ENCODE measurements around the gene LAMTOR4.

LAMTOR4 gene

DNA sequence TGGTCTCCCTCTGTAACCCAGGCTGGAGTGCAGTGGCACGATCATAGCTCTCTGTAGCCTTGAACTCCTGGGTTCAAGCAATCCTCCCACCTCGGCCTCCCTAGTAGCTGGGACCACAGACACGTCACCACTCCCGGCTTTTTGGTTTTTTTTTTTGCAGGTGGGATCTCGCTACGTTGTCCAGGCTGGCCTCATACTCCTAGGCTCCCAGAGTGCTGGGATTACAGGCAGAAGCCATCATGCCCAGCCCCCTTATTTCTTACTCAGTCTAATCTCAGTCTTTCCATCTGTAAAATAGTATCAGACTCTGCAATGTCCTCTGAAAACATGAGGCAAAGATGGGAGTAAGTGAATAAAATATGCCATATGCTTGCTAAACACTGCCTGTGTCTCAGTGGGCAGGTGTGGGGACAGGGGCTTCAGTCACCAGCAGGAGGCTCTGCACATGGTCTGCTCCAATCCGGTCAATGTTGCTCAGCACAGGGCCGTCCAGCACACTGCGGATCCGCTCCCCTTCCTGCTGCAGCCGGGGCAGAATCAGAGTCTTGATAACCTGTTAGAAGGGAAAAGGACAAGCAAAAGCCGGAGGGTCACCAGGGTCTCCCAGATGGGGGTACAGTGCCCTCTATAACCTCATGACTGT, 39.1 kb upstream of the LAMTOR4 start:
- 88% methylated on average over 12 of the region's 12 CpGs for WGBS
- H3K36me3 ChIP-seq (ENCODE audit: insufficient read depth, low read length): peaks cover 82% of the 10 kb centered on the region
- H3K4me1 ChIP-seq (ENCODE audit: insufficient read depth, low read length): no peaks in the 10 kb centered on the region
- H3K9me3 ChIP-seq (ENCODE audit: insufficient read depth, low read depth, low read length): no peaks in the 10 kb centered on the region
- H3K27me3 ChIP-seq (ENCODE audit: insufficient read depth, low read length): no peaks in the 10 kb centered on the region
- H3K27ac ChIP-seq (ENCODE audit: low read depth, low read length): no peak overlapping the region
- no peak overlapping the region for H3K9ac ChIP-seq (ENCODE audit: low read depth, low read length)
- no peak overlapping the region for H3K4me3 ChIP-seq (ENCODE audit: low read length)

- H3K4me3 ChIP-seq (ENCODE audit: low read length): no peak overlapping the region
- H3K27me3 ChIP-seq (ENCODE audit: insufficient read depth, low read length): no peaks in the 10 kb centered on the region
- H3K9me3 ChIP-seq (ENCODE audit: insufficient read depth, low read depth, low read length): no peaks in the 10 kb centered on the region
- peaks cover 72% of the 10 kb centered on the region for H3K36me3 ChIP-seq (ENCODE audit: insufficient read depth, low read length)
- H3K27ac ChIP-seq (ENCODE audit: low read depth, low read length): no peak overlapping the region
- no peak overlapping the region for H3K9ac ChIP-seq (ENCODE audit: low read depth, low read length)
- H3K4me1 ChIP-seq (ENCODE audit: insufficient read depth, low read length): no peaks in the 10 kb centered on the region
- whole genome bisulfite sequencing: 95% methylated on average over 7 of the region's 7 CpGs
Observed at GRCh38 chr7:100111156-100111555, 37.6 kb upstream of the LAMTOR4 start.

DNA sequence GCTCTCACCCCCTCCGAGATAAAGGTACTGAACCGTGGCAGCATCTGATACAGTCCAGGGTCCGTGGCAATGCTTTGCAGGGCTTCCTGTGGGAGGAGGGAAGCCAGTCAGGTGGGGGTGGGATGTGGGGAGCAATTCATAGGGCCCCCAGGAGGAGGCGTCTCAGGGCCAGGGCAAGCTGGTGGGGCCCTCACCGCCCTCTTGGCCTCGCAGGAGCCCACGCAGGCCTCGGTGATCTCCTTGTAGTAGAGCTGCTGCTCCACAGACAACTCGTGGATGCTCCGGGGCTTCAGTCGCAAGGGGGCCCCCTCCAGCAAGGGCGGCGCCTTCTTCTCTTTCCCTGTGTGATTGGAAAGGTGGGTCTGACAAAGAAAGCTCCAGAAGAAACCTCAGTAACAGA, 36.8 kb upstream of the LAMTOR4 start:
- Histone ChIP-seq H3K9ac (ENCODE audit: low read depth, low read length) (no peak overlapping the region), H3K36me3 (ENCODE audit: insufficient read depth, low read length) (peaks cover 70% of the 10 kb centered on the region), H3K27ac (ENCODE audit: low read depth, low read length) (no peak overlapping the region), H3K4me1 (ENCODE audit: insufficient read depth, low read length) (no peaks in the 10 kb centered on the region), H3K4me3 (ENCODE audit: low read length) (no peak overlapping the region), H3K27me3 (ENCODE audit: insufficient read depth, low read length) (no peaks in the 10 kb centered on the region), H3K9me3 (ENCODE audit: insufficient read depth, low read depth, low read length) (no peaks in the 10 kb centered on the region)
- WGBS: 95% methylated on average over 13 of the region's 13 CpGs

DNA sequence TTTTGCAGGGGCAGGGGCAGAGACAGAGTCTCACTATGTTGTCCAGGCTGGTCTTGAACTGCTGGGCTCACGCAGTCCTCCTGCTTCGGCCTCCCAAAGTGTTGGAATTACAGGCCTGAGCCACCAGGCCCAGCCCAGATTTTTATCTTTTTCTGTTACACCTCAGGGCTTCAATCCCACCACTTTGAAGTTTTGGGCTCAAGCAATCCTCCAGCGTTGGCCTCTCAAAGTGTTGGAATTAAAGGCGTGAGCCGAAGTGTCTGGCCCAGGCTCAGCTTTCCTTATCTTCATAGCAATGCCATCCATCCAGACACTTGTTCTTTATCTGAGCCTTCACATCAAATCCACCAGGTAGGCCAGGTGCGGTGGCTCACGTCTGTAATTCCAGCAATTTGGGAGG, 33.7 kb upstream of the LAMTOR4 start:
- 98% methylated on average over 7 of the region's 7 CpGs for WGBS
- Histone ChIP-seq H3K4me3 (ENCODE audit: low read length) (no peak overlapping the region), H3K9ac (ENCODE audit: low read depth, low read length) (no peak overlapping the region), H3K27ac (ENCODE audit: low read depth, low read length) (no peak overlapping the region), H3K9me3 (ENCODE audit: insufficient read depth, low read depth, low read length) (no peaks in the 10 kb centered on the region), H3K27me3 (ENCODE audit: insufficient read depth, low read length) (no peaks in the 10 kb centered on the region), H3K36me3 (ENCODE audit: insufficient read depth, low read length) (peaks cover 42% of the 10 kb centered on the region), H3K4me1 (ENCODE audit: insufficient read depth, low read length) (no peaks in the 10 kb centered on the region)

DNA sequence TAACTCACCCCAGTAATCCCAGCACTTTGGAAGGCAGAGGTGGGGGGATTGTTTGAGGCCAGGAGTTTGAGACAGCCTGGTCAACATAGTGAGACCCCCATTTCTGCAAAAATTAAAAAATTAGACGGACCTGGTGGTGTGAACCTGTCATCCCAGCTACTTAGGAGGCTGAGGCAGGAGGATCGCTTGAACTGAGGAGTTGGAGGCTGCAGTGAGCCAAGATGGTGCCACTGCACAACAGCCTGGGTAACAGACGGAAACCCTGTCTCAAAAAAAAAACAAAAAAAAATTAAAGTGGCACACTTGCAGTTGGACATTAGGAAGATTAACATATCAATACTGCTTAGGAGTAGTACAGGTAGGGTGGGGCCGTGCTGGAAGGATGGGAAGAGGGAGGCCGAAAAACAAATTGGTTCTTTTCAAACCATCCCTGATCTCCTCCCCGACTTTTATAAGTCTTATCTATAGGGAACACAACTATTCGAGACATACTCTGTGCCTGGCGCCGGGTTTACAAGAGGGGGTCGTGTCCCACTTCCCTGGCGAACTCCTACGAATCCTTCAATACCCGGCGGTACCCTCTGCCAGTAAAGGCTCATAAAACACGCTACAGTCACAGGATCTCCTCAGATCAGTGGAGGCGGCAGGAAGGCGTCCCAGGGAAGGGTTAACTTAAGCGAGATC, 30.2 kb upstream of the LAMTOR4 start:
- Histone ChIP-seq H3K27me3 (ENCODE audit: insufficient read depth, low read length) (no peaks in the 10 kb centered on the region), H3K27ac (ENCODE audit: low read depth, low read length) (peak overlapping the region; percentile 85), H3K9ac (ENCODE audit: low read depth, low read length) (peak overlapping the region; percentile 97), H3K4me1 (ENCODE audit: insufficient read depth, low read length) (peaks cover 7% of the 10 kb centered on the region; the same call in 1 of the 2 replicates), H3K36me3 (ENCODE audit: insufficient read depth, low read length) (peaks cover 11% of the 10 kb centered on the region), H3K9me3 (ENCODE audit: insufficient read depth, low read depth, low read length) (no peaks in the 10 kb centered on the region), H3K4me3 (ENCODE audit: low read length) (peak overlapping the region; percentile 92)
- 17% methylated on average over 17 of the region's 18 CpGs for WGBS

DNA sequence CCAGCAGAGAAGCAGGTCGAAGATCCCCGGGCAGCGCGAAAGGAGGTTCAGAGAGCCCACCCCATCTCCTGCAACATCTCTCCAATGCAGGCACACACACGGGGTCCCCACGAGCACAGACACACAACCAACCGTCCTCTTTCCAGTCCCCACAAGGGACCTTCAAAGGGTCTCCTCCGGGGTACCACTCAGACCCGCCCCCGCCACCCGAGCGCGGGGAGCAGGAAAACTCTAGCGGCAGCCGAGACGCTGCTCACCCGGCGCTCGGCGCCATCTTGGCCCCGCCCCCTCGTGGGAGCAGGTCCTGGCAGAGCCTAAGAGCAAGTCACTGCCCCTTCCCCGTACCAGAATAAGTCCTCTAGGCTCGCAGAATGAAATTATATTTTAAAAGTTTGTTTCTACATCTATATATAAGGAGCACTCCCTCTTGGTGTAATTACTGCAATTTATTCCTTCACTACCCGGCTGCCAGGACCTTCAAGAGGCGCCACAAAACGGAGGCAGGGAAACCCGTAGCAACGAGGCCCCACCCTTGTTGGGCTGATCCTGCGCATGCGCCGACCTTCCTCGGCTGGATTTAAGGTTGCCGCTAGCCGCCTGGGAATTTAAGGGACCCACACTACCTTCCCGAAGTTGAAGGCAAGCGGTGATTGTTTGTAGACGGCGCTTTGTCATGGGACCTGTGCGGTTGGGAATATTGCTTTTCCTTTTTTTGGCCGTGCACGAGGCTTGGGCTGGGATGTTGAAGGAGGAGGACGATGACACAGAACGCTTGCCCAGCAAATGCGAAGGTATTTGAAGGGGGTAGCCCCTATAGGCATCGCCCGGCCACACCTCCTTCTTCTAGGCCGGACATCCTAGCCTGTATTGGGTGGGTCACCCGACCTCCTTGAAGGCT, 29.4 kb upstream of the LAMTOR4 start, which contains the start of the genes CNPY4 and TAF6:
Gene CNPY4 (plus strand): TSS at position 563 of the 898 bp plus-strand sequence. CDS start 111 bp downstream, at position 674.
Gene TAF6 (minus strand): TSS at position 287 of the 898 bp plus-strand sequence. CDS start 5,149 bp downstream, outside the sequence.
- peaks cover 7% of the 10 kb centered on the region; the same call in 1 of the 2 replicates for H3K4me1 ChIP-seq (ENCODE audit: insufficient read depth, low read length)
- under 1% methylated on average over 46 of the region's 49 CpGs for WGBS
- H3K9me3 ChIP-seq (ENCODE audit: insufficient read depth, low read depth, low read length): no peaks in the 10 kb centered on the region
- H3K9ac ChIP-seq (ENCODE audit: low read depth, low read length): peak within 1 kb of the TSS; percentile 97
- H3K27me3 ChIP-seq (ENCODE audit: insufficient read depth, low read length): no peaks in the 10 kb centered on the region
- H3K27ac ChIP-seq (ENCODE audit: low read depth, low read length): peak within 1 kb of the TSS; percentile 85
- peaks cover 4% of the 10 kb centered on the region; the same call in 1 of the 2 replicates for H3K36me3 ChIP-seq (ENCODE audit: insufficient read depth, low read length)
- peak within 1 kb of the TSS; percentile 92 for H3K4me3 ChIP-seq (ENCODE audit: low read length)

DNA sequence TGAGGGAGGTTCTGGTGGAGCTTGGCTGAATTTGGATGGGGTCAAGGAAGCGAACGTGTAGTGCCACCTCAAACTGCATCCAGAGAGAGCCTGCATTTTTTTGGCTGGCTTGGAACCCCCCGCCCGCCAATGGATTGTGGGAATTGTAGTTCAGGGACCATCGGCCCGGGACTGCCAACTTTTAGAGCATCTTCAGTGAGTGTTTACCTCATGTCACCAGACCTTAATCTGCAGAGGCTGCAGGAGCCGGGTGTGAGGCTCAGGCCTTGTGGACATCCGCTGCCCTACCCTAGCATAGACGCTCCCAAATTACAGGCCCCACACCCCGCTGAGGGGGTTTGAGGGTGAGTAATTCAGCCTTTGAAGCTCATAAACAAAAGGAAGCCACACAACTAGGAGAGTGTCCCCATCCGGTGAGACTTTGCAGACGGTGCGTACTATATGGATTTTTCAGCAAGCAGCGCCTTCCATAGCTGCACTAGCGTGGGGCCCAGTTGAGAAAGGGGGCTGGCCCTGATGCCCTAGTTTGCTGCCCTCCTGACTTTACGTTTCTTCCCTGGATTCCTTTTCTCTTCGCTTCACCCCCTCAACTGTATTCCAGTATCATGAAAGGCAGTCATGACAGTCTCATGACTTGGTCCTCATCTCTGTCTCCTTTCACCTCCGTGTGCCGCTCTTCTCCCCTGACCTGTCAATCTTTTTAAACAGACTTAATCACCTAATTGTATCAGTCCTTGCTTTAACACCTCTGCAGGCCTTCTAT, 28.6 kb upstream of the LAMTOR4 start:
- Histone ChIP-seq H3K27me3 (ENCODE audit: insufficient read depth, low read length) (no peaks in the 10 kb centered on the region), H3K4me3 (ENCODE audit: low read length) (peak overlapping the region; percentile 92), H3K9ac (ENCODE audit: low read depth, low read length) (peak overlapping the region; percentile 97), H3K36me3 (ENCODE audit: insufficient read depth, low read length) (peaks cover 9% of the 10 kb centered on the region; the same call in 1 of the 2 replicates), H3K27ac (ENCODE audit: low read depth, low read length) (peak overlapping the region; percentile 85; the same call in 1 of the 2 replicates), H3K4me1 (ENCODE audit: insufficient read depth, low read length) (peaks cover 7% of the 10 kb centered on the region; the same call in 1 of the 2 replicates), H3K9me3 (ENCODE audit: insufficient read depth, low read depth, low read length) (no peaks in the 10 kb centered on the region)
- 16% methylated on average over 19 of the region's 19 CpGs for WGBS

- no peaks in the 10 kb centered on the region for H3K9me3 ChIP-seq (ENCODE audit: insufficient read depth, low read depth, low read length)
- peaks cover 7% of the 10 kb centered on the region; the same call in 1 of the 2 replicates for H3K4me1 ChIP-seq (ENCODE audit: insufficient read depth, low read length)
- no peaks in the 10 kb centered on the region for H3K27me3 ChIP-seq (ENCODE audit: insufficient read depth, low read length)
- H3K4me3 ChIP-seq (ENCODE audit: low read length): peak overlapping the region; percentile 92
- peaks cover 10% of the 10 kb centered on the region; the same call in 1 of the 2 replicates for H3K36me3 ChIP-seq (ENCODE audit: insufficient read depth, low read length)
- 58% methylated on average over 1 of the region's 1 CpG for WGBS
- no peak overlapping the region for H3K27ac ChIP-seq (ENCODE audit: low read depth, low read length)
- H3K9ac ChIP-seq (ENCODE audit: low read depth, low read length): no peak overlapping the region
Observed at GRCh38 chr7:100120733-100121036, 28.0 kb upstream of the LAMTOR4 start.

DNA sequence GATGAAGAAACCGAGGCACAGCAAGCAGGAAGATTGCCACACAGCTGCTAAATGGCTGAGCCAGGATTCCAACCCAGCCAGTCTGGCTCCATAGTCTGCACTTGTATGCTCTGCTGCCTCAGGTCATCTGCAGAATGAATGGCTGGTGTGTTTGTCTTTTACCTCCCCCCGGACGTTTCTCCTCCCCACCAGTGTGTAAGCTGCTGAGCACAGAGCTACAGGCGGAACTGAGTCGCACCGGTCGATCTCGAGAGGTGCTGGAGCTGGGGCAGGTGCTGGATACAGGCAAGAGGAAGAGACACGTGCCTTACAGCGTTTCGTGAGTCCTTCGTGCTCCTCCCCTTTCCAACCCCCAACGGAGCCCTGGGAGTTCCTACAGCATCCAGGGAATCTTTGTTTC, 26.7 kb upstream of the LAMTOR4 start:
- H3K27ac ChIP-seq (ENCODE audit: low read depth, low read length): no peak overlapping the region
- H3K9ac ChIP-seq (ENCODE audit: low read depth, low read length): no peak overlapping the region
- H3K4me3 ChIP-seq (ENCODE audit: low read length): no peak overlapping the region
- peaks cover 6% of the 10 kb centered on the region; the same call in 1 of the 2 replicates for H3K36me3 ChIP-seq (ENCODE audit: insufficient read depth, low read length)
- H3K9me3 ChIP-seq (ENCODE audit: insufficient read depth, low read depth, low read length): no peaks in the 10 kb centered on the region
- 65% methylated on average over 13 of the region's 13 CpGs for WGBS
- H3K4me1 ChIP-seq (ENCODE audit: insufficient read depth, low read length): peaks cover 7% of the 10 kb centered on the region; the same call in 1 of the 2 replicates
- H3K27me3 ChIP-seq (ENCODE audit: insufficient read depth, low read length): no peaks in the 10 kb centered on the region

- WGBS: 90% methylated on average over 1 of the region's 1 CpG
- no peak overlapping the region for H3K9ac ChIP-seq (ENCODE audit: low read depth, low read length)
- peaks cover 7% of the 10 kb centered on the region; the same call in 1 of the 2 replicates for H3K4me1 ChIP-seq (ENCODE audit: insufficient read depth, low read length)
- H3K36me3 ChIP-seq (ENCODE audit: insufficient read depth, low read length): peaks cover 6% of the 10 kb centered on the region; the same call in 1 of the 2 replicates
- H3K27ac ChIP-seq (ENCODE audit: low read depth, low read length): no peak overlapping the region
- peaks cover 3% of the 10 kb centered on the region for H3K27me3 ChIP-seq (ENCODE audit: insufficient read depth, low read length)
- no peaks in the 10 kb centered on the region for H3K9me3 ChIP-seq (ENCODE audit: insufficient read depth, low read depth, low read length)
- H3K4me3 ChIP-seq (ENCODE audit: low read length): no peak overlapping the region
Observed at GRCh38 chr7:100122568-100122967, 26.1 kb upstream of the LAMTOR4 start.

All from HUES64 (cell line).